Measurements from ENCODE around the gene KLHL18. TPM values are rescaled to one million over a fixed set of nuclear protein-coding genes. Genes with fewer than 3 reads are reported as not detected.
"Not testable (repeated sequence)": the region's sequence is repeated elsewhere in the genome, so short reads cannot be mapped to it uniquely, and the experiment has no call there.

Gene KLHL18
- total RNA-seq, 4 donors from 2014 or later, result 13.7 to 30.3 (median 15.4) TPM

- DNase-seq (ENCODE audit: low spot score) (no peak), ATAC-seq (ENCODE audit: low FRiP score) (no peak)
- TF ChIP-seq CTCF (IDR thresholded peaks at IDR 0.05), result no peak
Observed at GRCh38 chr3:47276558-47276957, 6.2 kb upstream of the KLHL18 start.

GRCh38 chr3:47280519-47280918 lies 2.2 kb upstream of the KLHL18 start:
- no peak for ATAC-seq (ENCODE audit: low FRiP score)
- no peak for TF ChIP-seq CTCF (IDR thresholded peaks at IDR 0.05)
- DNase-seq (ENCODE audit: low spot score), result no peak

GRCh38 chr3:47283193-47283537 lies 421 bp downstream of the KLHL18 start:
- peak; percentile 1 for ATAC-seq (ENCODE audit: low FRiP score)
- DNase-seq (ENCODE audit: low spot score), result no peak
- TF ChIP-seq CTCF (IDR thresholded peaks at IDR 0.05), result no peak

GRCh38 chr3:47283591-47284364 lies 1.0 kb downstream of the KLHL18 start:
- no peak for TF ChIP-seq CTCF (IDR thresholded peaks at IDR 0.05)
- no peak for DNase-seq (ENCODE audit: low spot score)
- ATAC-seq (ENCODE audit: low FRiP score), result no peak

GRCh38 chr3:47288966-47289910 lies 6.5 kb downstream of the KLHL18 start:
- ATAC-seq (ENCODE audit: low FRiP score) (no peak), DNase-seq (ENCODE audit: low spot score) (no peak)
- no peak for TF ChIP-seq CTCF (IDR thresholded peaks at IDR 0.05)

- no peak for DNase-seq (ENCODE audit: low spot score)
- no peak for TF ChIP-seq CTCF (IDR thresholded peaks at IDR 0.05)
- ATAC-seq (ENCODE audit: low FRiP score), result no peak
Observed at GRCh38 chr3:47291158-47291753, 8.5 kb downstream of the KLHL18 start.

- ATAC-seq (ENCODE audit: low FRiP score); DNase-seq (ENCODE audit: low spot score): not testable (repeated sequence)
Observed at GRCh38 chr3:47291754-47292420, 9.1 kb downstream of the KLHL18 start.
